Measurements from ENCODE around the gene APOL6. TPM values are rescaled to one million over a fixed set of nuclear protein-coding genes. Genes with fewer than 3 reads are reported as not detected.

The APOL6 gene
- total RNA-seq, 2 donors from 2014 or later = 15.3 to 26.5 TPM

- no peak overlapping the region for H3K27ac ChIP-seq
- H3K27me3 ChIP-seq (replicated peaks; ENCODE audit: insufficient read depth) = no peaks in the 10 kb centered on the region
- TF ChIP-seq CTCF (IDR thresholded peaks at IDR 0.05) = no peak
- H3K4me3 ChIP-seq = no peak overlapping the region
- no peaks in the 10 kb centered on the region for H3K9me3 ChIP-seq
- ATAC-seq (ENCODE audit: insufficient number of reproducible peaks, low FRiP score, low read depth) (no peak), DNase-seq (ENCODE audit: low spot score) (no peak)
- H3K4me1 ChIP-seq (ENCODE audit: control insufficient read depth in 1 of 2, low read depth in 2 of 2) = peaks cover 11 to 12% of the 10 kb centered on the region in 2 donors
- H3K36me3 ChIP-seq = no peaks in the 10 kb centered on the region
These were observed 40.2 kb upstream of the APOL6 start for GRCh38 chr22:35608088-35608487.

GRCh38 chr22:35609261-35609660, 39.0 kb upstream of the APOL6 start:
- no peak overlapping the region for H3K4me3 ChIP-seq
- DNase-seq (ENCODE audit: low spot score) (no peak), ATAC-seq (ENCODE audit: insufficient number of reproducible peaks, low FRiP score, low read depth) (no peak)
- H3K27me3 ChIP-seq (replicated peaks; ENCODE audit: insufficient read depth) = no peaks in the 10 kb centered on the region
- no peak for TF ChIP-seq CTCF (IDR thresholded peaks at IDR 0.05)
- H3K9me3 ChIP-seq = no peaks in the 10 kb centered on the region
- no peaks in the 10 kb centered on the region for H3K36me3 ChIP-seq
- H3K4me1 ChIP-seq (ENCODE audit: control insufficient read depth in 1 of 2, low read depth in 2 of 2) = peaks cover 11 to 12% of the 10 kb centered on the region in 2 donors
- no peak overlapping the region for H3K27ac ChIP-seq

GRCh38 chr22:35609761-35610160, 38.5 kb upstream of the APOL6 start:
- H3K36me3 ChIP-seq = no peaks in the 10 kb centered on the region
- DNase-seq (ENCODE audit: low spot score) (no peak), ATAC-seq (ENCODE audit: insufficient number of reproducible peaks, low FRiP score, low read depth) (no peak)
- no peaks in the 10 kb centered on the region for H3K9me3 ChIP-seq
- peaks cover 11 to 12% of the 10 kb centered on the region in 2 donors for H3K4me1 ChIP-seq (ENCODE audit: control insufficient read depth in 1 of 2, low read depth in 2 of 2)
- H3K27me3 ChIP-seq (replicated peaks; ENCODE audit: insufficient read depth) = no peaks in the 10 kb centered on the region
- H3K4me3 ChIP-seq = no peak overlapping the region
- H3K27ac ChIP-seq = no peak overlapping the region
- no peak for TF ChIP-seq CTCF (IDR thresholded peaks at IDR 0.05)

DNA sequence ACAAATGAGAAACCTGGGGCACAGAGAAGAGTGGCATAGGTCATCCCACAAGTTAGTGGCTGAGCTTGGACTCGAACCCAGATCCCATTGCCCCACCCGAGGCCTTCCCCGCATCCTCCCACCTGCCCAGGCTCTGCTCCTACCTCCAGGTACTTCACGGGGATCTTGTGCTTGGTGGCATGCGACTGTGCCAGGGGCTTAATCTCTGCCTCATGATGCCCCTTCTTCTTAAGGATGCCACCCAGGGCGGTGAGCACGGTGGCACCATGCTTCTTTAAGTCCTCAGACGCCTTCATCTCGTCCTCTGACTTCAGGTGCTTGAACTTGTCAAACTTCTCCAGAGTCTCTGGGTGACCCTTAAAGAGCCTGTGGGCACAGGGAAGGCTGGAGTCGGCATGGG, 37.5 kb upstream of the APOL6 start:
- TF ChIP-seq CTCF (IDR thresholded peaks at IDR 0.05) = no peak
- Histone ChIP-seq H3K9me3 (no peaks in the 10 kb centered on the region), H3K4me1 (ENCODE audit: control insufficient read depth in 1 of 2, low read depth in 2 of 2) (peaks cover 9% of the 10 kb centered on the region in 2 donors), H3K27ac (no peak overlapping the region), H3K4me3 (no peak overlapping the region), H3K36me3 (no peaks in the 10 kb centered on the region), H3K27me3 (replicated peaks; ENCODE audit: insufficient read depth) (no peaks in the 10 kb centered on the region)
- DNase-seq (ENCODE audit: low spot score) (no peak), ATAC-seq (ENCODE audit: insufficient number of reproducible peaks, low FRiP score, low read depth) (no peak)

DNA sequence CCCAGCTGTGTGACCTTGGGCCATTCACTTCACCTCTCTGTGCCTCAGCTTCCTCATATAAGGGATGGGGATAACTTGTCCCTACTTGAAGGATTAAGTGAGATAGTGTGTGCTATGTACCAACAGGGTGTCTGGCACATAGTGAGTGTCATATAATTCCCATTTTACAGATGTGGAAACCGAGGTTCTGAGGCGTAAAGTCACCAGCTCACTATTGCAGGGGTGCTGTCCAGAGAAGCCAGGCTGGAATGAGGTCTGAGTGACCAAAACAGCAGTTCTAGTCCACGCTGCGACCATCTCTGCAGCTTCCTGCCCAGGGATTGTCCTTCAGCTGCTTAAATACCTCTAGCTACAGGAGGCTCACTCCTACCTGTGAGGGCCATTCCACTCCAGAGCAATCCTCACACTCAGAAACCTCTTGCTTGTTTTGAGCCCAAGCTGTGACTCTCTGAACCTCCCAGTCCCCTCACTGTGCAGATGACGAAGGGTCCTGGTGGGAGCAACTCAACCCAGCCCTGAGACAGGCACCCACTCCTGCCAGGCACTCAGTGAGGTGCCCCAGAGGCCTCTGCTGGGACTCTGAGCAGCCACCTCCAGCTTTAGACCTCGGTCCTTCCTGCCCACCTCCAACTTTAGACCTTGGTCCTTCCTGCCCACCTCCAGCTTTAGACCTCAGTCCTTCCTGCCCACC, 36.9 kb upstream of the APOL6 start:
- DNase-seq (ENCODE audit: low spot score) (no peak), ATAC-seq (ENCODE audit: insufficient number of reproducible peaks, low FRiP score, low read depth) (no peak)
- H3K27ac ChIP-seq = no peak overlapping the region

More for the DNA sequence above, 36.9 kb upstream of the APOL6 start:
- peaks cover 3% of the 10 kb centered on the region in 2 donors for H3K4me1 ChIP-seq (ENCODE audit: control insufficient read depth in 1 of 2, low read depth in 2 of 2)
- no peaks in the 10 kb centered on the region for H3K36me3 ChIP-seq
- no peak for TF ChIP-seq CTCF (IDR thresholded peaks at IDR 0.05)
- H3K9me3 ChIP-seq = no peaks in the 10 kb centered on the region
- no peaks in the 10 kb centered on the region for H3K27me3 ChIP-seq (replicated peaks; ENCODE audit: insufficient read depth)
- no peak overlapping the region for H3K4me3 ChIP-seq
